GM23338 (cell line): ENCODE results near the gene MTA2. TPM values are rescaled to one million over a fixed set of nuclear protein-coding genes. Genes with fewer than 3 reads are reported as not detected.

Experiments
- ATAC-seq: fragments of 200-7000 bp; cut with Tn5 transposase; 3 replicates; pipeline ENCODE4 v1.9.1; 2020
- DNase-seq: peaks from one replicate; pipeline ENCODE4 v3.0.0-alpha.2; 2015; ENCODE audit warnings: low spot score
- H2AFZ ChIP-seq: fragments of 200-600 bp; sonication (generic); 2 replicates; pipeline ENCODE4 v1.8.0; 2016; ENCODE audit warnings: antibody characterized with exemption, mild to moderate bottlenecking, moderate library complexity
- H3F3A ChIP-seq: fragments of 200-600 bp; sonication (generic); replicated peaks from 2 replicates; pipeline ENCODE4 v1.8.0; 2017; ENCODE audit warnings: antibody characterized with exemption, mixed run types, low read depth
- H3K27ac ChIP-seq: fragments of 200-600 bp; sonication (generic); 2 replicates; pipeline ENCODE4 v1.6.1; 2016; ENCODE audit warnings: low read depth
- H3K27me3 ChIP-seq: fragments of 200-600 bp; sonication (generic); 2 replicates; pipeline ENCODE4 v1.8.0; 2016; ENCODE audit warnings: mild to moderate bottlenecking, mixed run types, moderate library complexity; ENCODE audit not compliant: insufficient read depth
- H3K36me3 ChIP-seq: fragments of 200-600 bp; sonication (generic); 2 replicates; pipeline ENCODE4 v1.8.0; 2016; ENCODE audit warnings: mild to moderate bottlenecking; ENCODE audit not compliant: insufficient read depth
- H3K4me1 ChIP-seq: fragments of 200-600 bp; sonication (generic); 2 replicates; pipeline ENCODE4 v1.8.0; 2016; ENCODE audit warnings: mild to moderate bottlenecking, moderate library complexity; ENCODE audit not compliant: insufficient read depth
- H3K4me2 ChIP-seq: fragments of 200-600 bp; sonication (generic); 2 replicates; pipeline ENCODE4 v1.7.1; 2017; ENCODE audit warnings: mixed run types
- H3K4me3 ChIP-seq: fragments of 200-600 bp; sonication (generic); 2 replicates; pipeline ENCODE4 v1.6.1; 2016; ENCODE audit warnings: mixed run types
- H3K79me2 ChIP-seq: fragments of 200-600 bp; sonication (generic); replicated peaks from 2 replicates; pipeline ENCODE4 v1.8.0; 2017; ENCODE audit warnings: mild to moderate bottlenecking; ENCODE audit not compliant: insufficient read depth
- H3K9me2 ChIP-seq: fragments of 200-600 bp; sonication (generic); 2 replicates; pipeline ENCODE4 v1.8.0; 2017; ENCODE audit not compliant: insufficient read depth
- H4K20me1 ChIP-seq: fragments of 200-600 bp; sonication (generic); replicated peaks from 2 replicates; pipeline ENCODE4 v1.8.0; 2017; ENCODE audit warnings: mild to moderate bottlenecking; ENCODE audit not compliant: insufficient read depth
- H3K27ac Mint-ChIP-seq: 2 replicates; pipeline ENCODE4 v1.8.0; 2020; ENCODE audit warnings: inconsistent platforms, mild to moderate bottlenecking, moderate library complexity, mixed read lengths
- H3K27me3 Mint-ChIP-seq: 3 replicates; pipeline ENCODE4 v1.8.0; 2022; ENCODE audit warnings: low read depth, mild to moderate bottlenecking, moderate library complexity, mixed read lengths, inconsistent platforms; ENCODE audit not compliant: insufficient read depth, poor library complexity
- H3K36me3 Mint-ChIP-seq: 3 replicates; pipeline ENCODE4 v1.8.0; 2021; ENCODE audit warnings: low read depth, mild to moderate bottlenecking, inconsistent platforms, moderate library complexity, mixed read lengths
- H3K4me1 Mint-ChIP-seq: 3 replicates; pipeline ENCODE4 v1.8.0; 2020; ENCODE audit warnings: mild to moderate bottlenecking, inconsistent platforms, mixed read lengths
- H3K4me3 Mint-ChIP-seq: 3 replicates; pipeline ENCODE4 v1.8.0; 2021; ENCODE audit warnings: moderate library complexity, mild to moderate bottlenecking, inconsistent platforms, mixed read lengths
- H3K9me3 Mint-ChIP-seq: 3 replicates; pipeline ENCODE4 v1.8.0; 2020; ENCODE audit warnings: moderate library complexity, mild to moderate bottlenecking, inconsistent platforms, mixed read lengths
- CREB1 ChIP-seq: fragments of 250-450 bp; sonication (Bioruptor Pico); IDR thresholded peaks from 2 replicates; pipeline ENCODE4 v1.5.0; 2020; ENCODE audit warnings: low read depth, mild to moderate bottlenecking, moderate library complexity
- EZH2 ChIP-seq: fragments of 200-600 bp; sonication (generic); IDR thresholded peaks from one replicate; pipeline ENCODE4 v1.8.0; 2017; ENCODE audit warnings: antibody characterized with exemption, mild to moderate bottlenecking, low read depth; ENCODE audit not compliant: unreplicated experiment
- EZH2phosphoT487 ChIP-seq: fragments of 200-600 bp; sonication (generic); IDR thresholded peaks from one replicate; pipeline ENCODE4 v1.8.1; 2018; ENCODE audit warnings: antibody characterized with exemption; ENCODE audit not compliant: unreplicated experiment
- JUNB ChIP-seq: IDR thresholded peaks from one replicate; pipeline ENCODE4 v1.6.1; 2016; ENCODE audit warnings: antibody characterized with exemption; ENCODE audit not compliant: unreplicated experiment
- NANOG ChIP-seq: IDR thresholded peaks from 2 replicates; pipeline ENCODE4 v1.6.1; 2016; ENCODE audit warnings: antibody characterized with exemption, borderline replicate concordance
- POLR2AphosphoS5 ChIP-seq: IDR thresholded peaks from 2 replicates; pipeline ENCODE4 v1.6.1; 2016; ENCODE audit warnings: antibody characterized with exemption, low read depth
- STAT1 ChIP-seq: IDR thresholded peaks from one replicate; pipeline ENCODE4 v1.6.1; 2016; ENCODE audit warnings: antibody characterized with exemption; ENCODE audit not compliant: unreplicated experiment
- ZNF114 ChIP-seq: fragments of 250-450 bp; sonication (Bioruptor Pico); IDR thresholded peaks from 2 replicates; pipeline ENCODE4 v1.5.0; 2020; ENCODE audit warnings: mild to moderate bottlenecking, moderate library complexity
- ZNF331 ChIP-seq: fragments of 250-450 bp; sonication (Bioruptor Pico); IDR thresholded peaks from 2 replicates; pipeline ENCODE4 v1.5.0; 2020; ENCODE audit warnings: low read depth, mild to moderate bottlenecking, moderate library complexity
- polyA plus RNA-seq: library from polyadenylated mRNA; unstranded; fragments of >200 nt; fragmentation: Nextera tagmentation; extraction: Ambion mirVana; gene quantifications from 2 replicates; pipeline ENCODE4 v1.2.1, GENCODE V29; 2016
- total RNA-seq: library from RNA; depleted of rRNA; stranded (reverse); fragments of >200 nt; shearing (Covaris generic); gene quantifications from 2 replicates; pipeline ENCODE4 v1.2.3, GENCODE V29; 2014
- TF ChIP-seq, protein P1 (sequence below): IDR thresholded peaks from 2 replicates; pipeline ENCODE4 v1.6.1; 2016; ENCODE audit warnings: antibody characterized with exemption
- TF ChIP-seq, protein P2 (sequence below): IDR thresholded peaks from one replicate; pipeline ENCODE4 v1.6.1; 2018; ENCODE audit warnings: antibody characterized with exemption; ENCODE audit not compliant: unreplicated experiment
- TF ChIP-seq, protein P3 (sequence below), 2 experiments: fragments of 200-600 bp in 1 of 2; sonication (generic) in 1 of 2; conservative IDR thresholded peaks; 2 replicates each; pipeline versions ENCODE4 v1.5.1 to v1.6.1; 2016 to 2017; ENCODE audit warnings: antibody characterized with exemption in 2 of 2, low read depth in 2 of 2, mild to moderate bottlenecking in 2 of 2, moderate library complexity in 1 of 2
- TF ChIP-seq, protein P4 (sequence below): fragments of 250-450 bp; sonication (Bioruptor Pico); IDR thresholded peaks from 2 replicates; pipeline ENCODE4 v1.5.0; 2020; ENCODE audit warnings: mild to moderate bottlenecking, moderate library complexity

Gene MTA2
- total and polyA plus RNA-seq, 2 experiments from 2014 or later, result 22.9 to 102 TPM

DNA sequence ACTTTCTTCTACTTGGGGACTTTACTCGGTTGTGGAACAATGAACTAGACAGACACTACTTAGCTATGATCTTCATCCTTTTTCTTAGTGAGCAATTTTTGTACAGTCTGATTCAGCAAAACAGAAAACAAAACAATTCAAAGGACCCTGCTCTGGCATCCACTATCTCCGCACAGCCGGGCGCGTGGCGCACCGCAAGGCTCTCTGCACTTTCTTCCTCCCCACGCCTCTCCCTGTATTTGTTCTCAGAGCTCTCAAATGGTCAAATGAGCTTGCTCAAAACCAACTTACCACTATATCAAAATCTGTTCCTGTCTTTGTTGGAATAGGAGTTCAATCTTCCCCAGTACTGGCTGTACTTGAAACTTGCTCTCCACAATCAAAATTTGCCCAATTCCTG lies 35.4 kb downstream of the MTA2 start:
- H3K4me3 Mint-ChIP-seq, result no peak overlapping the region; the same call in 2 of the 3 replicates
- H3K36me3 ChIP-seq, result peaks cover 75% of the 10 kb centered on the region
- no peak overlapping the region for H3K27ac Mint-ChIP-seq
- peaks cover 71% of the 10 kb centered on the region for H3F3A ChIP-seq
- ATAC-seq (no peak), DNase-seq (no peak)
- H3K27me3 ChIP-seq, result no peaks in the 10 kb centered on the region
- peaks cover 75% of the 10 kb centered on the region for H3K79me2 ChIP-seq
- TF ChIP-seq JUNB, result no peak
- TF ChIP-seq, protein P1, sequence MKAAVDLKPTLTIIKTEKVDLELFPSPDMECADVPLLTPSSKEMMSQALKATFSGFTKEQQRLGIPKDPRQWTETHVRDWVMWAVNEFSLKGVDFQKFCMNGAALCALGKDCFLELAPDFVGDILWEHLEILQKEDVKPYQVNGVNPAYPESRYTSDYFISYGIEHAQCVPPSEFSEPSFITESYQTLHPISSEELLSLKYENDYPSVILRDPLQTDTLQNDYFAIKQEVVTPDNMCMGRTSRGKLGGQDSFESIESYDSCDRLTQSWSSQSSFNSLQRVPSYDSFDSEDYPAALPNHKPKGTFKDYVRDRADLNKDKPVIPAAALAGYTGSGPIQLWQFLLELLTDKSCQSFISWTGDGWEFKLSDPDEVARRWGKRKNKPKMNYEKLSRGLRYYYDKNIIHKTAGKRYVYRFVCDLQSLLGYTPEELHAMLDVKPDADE, result no peak
- no peak for TF ChIP-seq ZNF114 (CRISPR knock-in tag)
- TF ChIP-seq, protein P2, sequence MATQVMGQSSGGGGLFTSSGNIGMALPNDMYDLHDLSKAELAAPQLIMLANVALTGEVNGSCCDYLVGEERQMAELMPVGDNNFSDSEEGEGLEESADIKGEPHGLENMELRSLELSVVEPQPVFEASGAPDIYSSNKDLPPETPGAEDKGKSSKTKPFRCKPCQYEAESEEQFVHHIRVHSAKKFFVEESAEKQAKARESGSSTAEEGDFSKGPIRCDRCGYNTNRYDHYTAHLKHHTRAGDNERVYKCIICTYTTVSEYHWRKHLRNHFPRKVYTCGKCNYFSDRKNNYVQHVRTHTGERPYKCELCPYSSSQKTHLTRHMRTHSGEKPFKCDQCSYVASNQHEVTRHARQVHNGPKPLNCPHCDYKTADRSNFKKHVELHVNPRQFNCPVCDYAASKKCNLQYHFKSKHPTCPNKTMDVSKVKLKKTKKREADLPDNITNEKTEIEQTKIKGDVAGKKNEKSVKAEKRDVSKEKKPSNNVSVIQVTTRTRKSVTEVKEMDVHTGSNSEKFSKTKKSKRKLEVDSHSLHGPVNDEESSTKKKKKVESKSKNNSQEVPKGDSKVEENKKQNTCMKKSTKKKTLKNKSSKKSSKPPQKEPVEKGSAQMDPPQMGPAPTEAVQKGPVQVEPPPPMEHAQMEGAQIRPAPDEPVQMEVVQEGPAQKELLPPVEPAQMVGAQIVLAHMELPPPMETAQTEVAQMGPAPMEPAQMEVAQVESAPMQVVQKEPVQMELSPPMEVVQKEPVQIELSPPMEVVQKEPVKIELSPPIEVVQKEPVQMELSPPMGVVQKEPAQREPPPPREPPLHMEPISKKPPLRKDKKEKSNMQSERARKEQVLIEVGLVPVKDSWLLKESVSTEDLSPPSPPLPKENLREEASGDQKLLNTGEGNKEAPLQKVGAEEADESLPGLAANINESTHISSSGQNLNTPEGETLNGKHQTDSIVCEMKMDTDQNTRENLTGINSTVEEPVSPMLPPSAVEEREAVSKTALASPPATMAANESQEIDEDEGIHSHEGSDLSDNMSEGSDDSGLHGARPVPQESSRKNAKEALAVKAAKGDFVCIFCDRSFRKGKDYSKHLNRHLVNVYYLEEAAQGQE, result no peak
- no peak for TF ChIP-seq CREB1 (CRISPR knock-in tag)
- TF ChIP-seq EZH2phosphoT487, result no peak
- TF ChIP-seq NANOG, result no peak
- TF ChIP-seq STAT1, result no peak
- no peak for TF ChIP-seq ZNF331 (CRISPR knock-in tag)
- TF ChIP-seq, protein P3, sequence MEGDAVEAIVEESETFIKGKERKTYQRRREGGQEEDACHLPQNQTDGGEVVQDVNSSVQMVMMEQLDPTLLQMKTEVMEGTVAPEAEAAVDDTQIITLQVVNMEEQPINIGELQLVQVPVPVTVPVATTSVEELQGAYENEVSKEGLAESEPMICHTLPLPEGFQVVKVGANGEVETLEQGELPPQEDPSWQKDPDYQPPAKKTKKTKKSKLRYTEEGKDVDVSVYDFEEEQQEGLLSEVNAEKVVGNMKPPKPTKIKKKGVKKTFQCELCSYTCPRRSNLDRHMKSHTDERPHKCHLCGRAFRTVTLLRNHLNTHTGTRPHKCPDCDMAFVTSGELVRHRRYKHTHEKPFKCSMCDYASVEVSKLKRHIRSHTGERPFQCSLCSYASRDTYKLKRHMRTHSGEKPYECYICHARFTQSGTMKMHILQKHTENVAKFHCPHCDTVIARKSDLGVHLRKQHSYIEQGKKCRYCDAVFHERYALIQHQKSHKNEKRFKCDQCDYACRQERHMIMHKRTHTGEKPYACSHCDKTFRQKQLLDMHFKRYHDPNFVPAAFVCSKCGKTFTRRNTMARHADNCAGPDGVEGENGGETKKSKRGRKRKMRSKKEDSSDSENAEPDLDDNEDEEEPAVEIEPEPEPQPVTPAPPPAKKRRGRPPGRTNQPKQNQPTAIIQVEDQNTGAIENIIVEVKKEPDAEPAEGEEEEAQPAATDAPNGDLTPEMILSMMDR (conservative IDR thresholded peaks at IDR 0.05; ENCODE audit: low read depth in 2 of 2), result no peak
- TF ChIP-seq, protein P4, sequence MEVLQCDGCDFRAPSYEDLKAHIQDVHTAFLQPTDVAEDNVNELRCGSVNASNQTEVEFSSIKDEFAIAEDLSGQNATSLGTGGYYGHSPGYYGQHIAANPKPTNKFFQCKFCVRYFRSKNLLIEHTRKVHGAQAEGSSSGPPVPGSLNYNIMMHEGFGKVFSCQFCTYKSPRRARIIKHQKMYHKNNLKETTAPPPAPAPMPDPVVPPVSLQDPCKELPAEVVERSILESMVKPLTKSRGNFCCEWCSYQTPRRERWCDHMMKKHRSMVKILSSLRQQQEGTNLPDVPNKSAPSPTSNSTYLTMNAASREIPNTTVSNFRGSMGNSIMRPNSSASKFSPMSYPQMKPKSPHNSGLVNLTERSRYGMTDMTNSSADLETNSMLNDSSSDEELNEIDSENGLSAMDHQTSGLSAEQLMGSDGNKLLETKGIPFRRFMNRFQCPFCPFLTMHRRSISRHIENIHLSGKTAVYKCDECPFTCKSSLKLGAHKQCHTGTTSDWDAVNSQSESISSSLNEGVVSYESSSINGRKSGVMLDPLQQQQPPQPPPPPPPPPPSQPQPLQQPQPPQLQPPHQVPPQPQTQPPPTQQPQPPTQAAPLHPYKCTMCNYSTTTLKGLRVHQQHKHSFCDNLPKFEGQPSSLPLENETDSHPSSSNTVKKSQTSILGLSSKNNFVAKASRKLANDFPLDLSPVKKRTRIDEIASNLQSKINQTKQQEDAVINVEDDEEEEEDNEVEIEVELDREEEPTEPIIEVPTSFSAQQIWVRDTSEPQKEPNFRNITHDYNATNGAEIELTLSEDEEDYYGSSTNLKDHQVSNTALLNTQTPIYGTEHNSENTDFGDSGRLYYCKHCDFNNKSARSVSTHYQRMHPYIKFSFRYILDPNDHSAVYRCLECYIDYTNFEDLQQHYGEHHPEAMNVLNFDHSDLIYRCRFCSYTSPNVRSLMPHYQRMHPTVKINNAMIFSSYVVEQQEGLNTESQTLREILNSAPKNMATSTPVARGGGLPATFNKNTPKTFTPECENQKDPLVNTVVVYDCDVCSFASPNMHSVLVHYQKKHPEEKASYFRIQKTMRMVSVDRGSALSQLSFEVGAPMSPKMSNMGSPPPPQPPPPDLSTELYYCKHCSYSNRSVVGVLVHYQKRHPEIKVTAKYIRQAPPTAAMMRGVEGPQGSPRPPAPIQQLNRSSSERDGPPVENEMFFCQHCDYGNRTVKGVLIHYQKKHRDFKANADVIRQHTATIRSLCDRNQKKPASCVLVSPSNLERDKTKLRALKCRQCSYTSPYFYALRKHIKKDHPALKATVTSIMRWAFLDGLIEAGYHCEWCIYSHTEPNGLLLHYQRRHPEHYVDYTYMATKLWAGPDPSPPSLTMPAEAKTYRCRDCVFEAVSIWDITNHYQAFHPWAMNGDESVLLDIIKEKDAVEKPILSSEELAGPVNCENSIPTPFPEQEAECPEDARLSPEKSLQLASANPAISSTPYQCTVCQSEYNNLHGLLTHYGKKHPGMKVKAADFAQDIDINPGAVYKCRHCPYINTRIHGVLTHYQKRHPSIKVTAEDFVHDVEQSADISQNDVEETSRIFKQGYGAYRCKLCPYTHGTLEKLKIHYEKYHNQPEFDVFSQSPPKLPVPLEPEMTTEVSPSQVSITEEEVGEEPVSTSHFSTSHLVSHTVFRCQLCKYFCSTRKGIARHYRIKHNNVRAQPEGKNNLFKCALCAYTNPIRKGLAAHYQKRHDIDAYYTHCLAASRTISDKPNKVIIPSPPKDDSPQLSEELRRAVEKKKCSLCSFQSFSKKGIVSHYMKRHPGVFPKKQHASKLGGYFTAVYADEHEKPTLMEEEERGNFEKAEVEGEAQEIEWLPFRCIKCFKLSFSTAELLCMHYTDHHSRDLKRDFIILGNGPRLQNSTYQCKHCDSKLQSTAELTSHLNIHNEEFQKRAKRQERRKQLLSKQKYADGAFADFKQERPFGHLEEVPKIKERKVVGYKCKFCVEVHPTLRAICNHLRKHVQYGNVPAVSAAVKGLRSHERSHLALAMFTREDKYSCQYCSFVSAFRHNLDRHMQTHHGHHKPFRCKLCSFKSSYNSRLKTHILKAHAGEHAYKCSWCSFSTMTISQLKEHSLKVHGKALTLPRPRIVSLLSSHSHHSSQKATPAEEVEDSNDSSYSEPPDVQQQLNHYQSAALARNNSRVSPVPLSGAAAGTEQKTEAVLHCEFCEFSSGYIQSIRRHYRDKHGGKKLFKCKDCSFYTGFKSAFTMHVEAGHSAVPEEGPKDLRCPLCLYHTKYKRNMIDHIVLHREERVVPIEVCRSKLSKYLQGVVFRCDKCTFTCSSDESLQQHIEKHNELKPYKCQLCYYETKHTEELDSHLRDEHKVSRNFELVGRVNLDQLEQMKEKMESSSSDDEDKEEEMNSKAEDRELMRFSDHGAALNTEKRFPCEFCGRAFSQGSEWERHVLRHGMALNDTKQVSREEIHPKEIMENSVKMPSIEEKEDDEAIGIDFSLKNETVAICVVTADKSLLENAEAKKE, result no peak
- TF ChIP-seq POLR2AphosphoS5, result no peak
- no peak for TF ChIP-seq EZH2
- H4K20me1 ChIP-seq, result peaks cover 80% of the 10 kb centered on the region
- peaks cover 95% of the 10 kb centered on the region for H3K36me3 Mint-ChIP-seq
- H3K4me2 ChIP-seq, result no peak overlapping the region
- H2AFZ ChIP-seq, result no peak overlapping the region
- peaks cover 14% of the 10 kb centered on the region for H3K27me3 Mint-ChIP-seq
- no peaks in the 10 kb centered on the region; the same call in 2 of the 3 replicates for H3K9me3 Mint-ChIP-seq
- H3K4me1 ChIP-seq, result peaks cover 17% of the 10 kb centered on the region
- no peak overlapping the region for H3K4me3 ChIP-seq
- no peaks in the 10 kb centered on the region for H3K9me2 ChIP-seq
- H3K4me1 Mint-ChIP-seq, result peaks cover 33% of the 10 kb centered on the region
- 0 out of 2 replicates have a peak overlapping the region, but pooled peaks have one; percentile 15 for H3K27ac ChIP-seq
